ENCODE results near the gene NEAT1.
"Not testable (repeated sequence)": the region's sequence is repeated elsewhere in the genome, so short reads cannot be mapped to it uniquely, and the experiment has no call there.

- not testable (repeated sequence) for TF ChIP-seq CTCF (conservative IDR thresholded peaks at IDR 0.05; ENCODE audit: low read length); EZH2phosphoT487 (IDR thresholded peaks at IDR 0.05; ENCODE audit: borderline replicate concordance)
Measured at GRCh38 chr11:65465471-65465870, 42.9 kb downstream of the NEAT1 start.
